A549 (cell line): Measurements from ENCODE around the gene CLIC4. TPM values are rescaled to one million over a fixed set of nuclear protein-coding genes. Genes with fewer than 3 reads are reported as not detected.
"Not testable (repeated sequence)": the region's sequence is repeated elsewhere in the genome, so short reads cannot be mapped to it uniquely, and the experiment has no call there.

Experiments
- ATAC-seq, 2 experiments: fragments of 200-7000 bp in 1 of 2; fragments of >200 bp in 1 of 2; cut with Nextera tagmentation in 1 of 2; cut with Tn5 transposase in 1 of 2; 3 replicates each; pipeline versions ENCODE4 v1.8.0 to v1.9.1; 2018 to 2020; ENCODE audit warnings: mild to moderate bottlenecking in 1 of 2, moderate library complexity in 1 of 2
- CTCF ChIA-PET: fragments of 300-600 bp; sonication (Branson Sonifier 250); formaldehyde crosslinking; extraction: SDS; loops from one replicate; lab custom pipeline; 2021; ENCODE audit warnings: antibody characterized with exemption, inconsistent platforms; lab: Yijun Ruan, JAX
- POLR2A ChIA-PET: fragments of 350-600 bp; formaldehyde crosslinking; extraction: SDS; loops from one replicate; lab custom pipeline; 2021; ENCODE audit warnings: antibody characterized with exemption, inconsistent platforms; lab: Yijun Ruan, JAX
- DNase-seq, 2 experiments: peaks; one replicate each; pipeline versions ENCODE4 v3.0.0 to v3.0.0-alpha.2; 2011 to 2016; ENCODE audit warnings: low read depth in 1 of 2, low spot score in 1 of 2
- FAIRE-seq: peaks from 2 replicates; lab custom pipeline; 2011; peaks lifted over from hg19 to GRCh38; lab: Jason Lieb, UNC
- H3K27ac ChIP-seq, 2 experiments: fragments of >200 bp; sonication (Bioruptor Twin); formaldehyde crosslinking; 3 replicates each; pipeline ENCODE4 v1.5.1; 2016 to 2017
- H3K4me1 ChIP-seq: fragments of >200 bp; sonication (Bioruptor Twin); formaldehyde crosslinking; 3 replicates; pipeline ENCODE4 v1.6.1; 2016
- H3K4me2 ChIP-seq: fragments of >200 bp; sonication (Bioruptor Twin); formaldehyde crosslinking; 3 replicates; pipeline ENCODE4 v1.6.1; 2016
- H3K4me3 ChIP-seq: fragments of >200 bp; sonication (Bioruptor Twin); formaldehyde crosslinking; 3 replicates; pipeline ENCODE4 v1.5.1; 2016
- H3K9me3 ChIP-seq: fragments of >200 bp; sonication (Bioruptor Twin); formaldehyde crosslinking; 3 replicates; pipeline ENCODE4 v1.6.1; 2016
- BCL3 ChIP-seq: fragments of >200 bp; sonication (Bioruptor Twin); formaldehyde crosslinking; IDR thresholded peaks from 3 replicates; pipeline ENCODE4 v1.6.1; 2016
- BHLHE40 ChIP-seq: IDR thresholded peaks from 2 replicates; pipeline ENCODE4 v1.6.1; 2012; ENCODE audit warnings: low read depth, low read length, inconsistent platforms
- CHD4 ChIP-seq: fragments of 200-600 bp; sonication (generic); IDR thresholded peaks from 2 replicates; pipeline ENCODE4 v1.6.1; 2016; ENCODE audit warnings: antibody characterized with exemption, mild to moderate bottlenecking, borderline replicate concordance
- EHMT2 ChIP-seq: fragments of 200-600 bp; sonication (generic); IDR thresholded peaks from 2 replicates; pipeline ENCODE4 v1.6.1; 2016; ENCODE audit warnings: antibody characterized with exemption, low read depth, mild to moderate bottlenecking, moderate library complexity
- EP300 ChIP-seq, 2 experiments: fragments of >200 bp; sonication (Bioruptor Twin); formaldehyde crosslinking; IDR thresholded peaks; 2 replicates in 1 of 2; 3 replicates in 1 of 2; pipeline ENCODE4 v1.6.1; 2016 to 2017
- FOSL2 ChIP-seq, 2 experiments: fragments of 450-650 bp in 1 of 2; fragments of >200 bp in 1 of 2; sonication (Bioruptor Twin) in 1 of 2; formaldehyde crosslinking; IDR thresholded peaks; 2 replicates each; pipeline versions ENCODE4 v1.5.0 to v1.6.1; 2016 to 2020; ENCODE audit warnings: mild to moderate bottlenecking in 1 of 2, moderate library complexity in 1 of 2
- GATA3 ChIP-seq: IDR thresholded peaks from 2 replicates; pipeline ENCODE4 v1.6.1; 2012; ENCODE audit warnings: borderline replicate concordance
- HDAC2 ChIP-seq: fragments of 200-600 bp; sonication (generic); IDR thresholded peaks from 2 replicates; pipeline ENCODE4 v1.6.1; 2016
- HEYL ChIP-seq: fragments of 250-450 bp; sonication (Bioruptor Pico); IDR thresholded peaks from 2 replicates; pipeline ENCODE4 v1.8.0; 2021; ENCODE audit warnings: mild to moderate bottlenecking, moderate library complexity
- HMGXB4 ChIP-seq: fragments of 250-450 bp; sonication (Bioruptor Pico); IDR thresholded peaks from 2 replicates; pipeline ENCODE4 v1.5.0; 2021; ENCODE audit warnings: mild to moderate bottlenecking, moderate library complexity, borderline replicate concordance
- KDM5A ChIP-seq: fragments of 200-600 bp; sonication (generic); IDR thresholded peaks from 2 replicates; pipeline ENCODE4 v1.6.1; 2016; ENCODE audit warnings: antibody characterized with exemption, mild to moderate bottlenecking
- MAX ChIP-seq: IDR thresholded peaks from 2 replicates; pipeline ENCODE4 v1.6.1; 2012
- NFE2L2 ChIP-seq: fragments of 150-350 bp; conservative IDR thresholded peaks from 2 replicates; pipeline ENCODE4 v1.6.1; 2014; ENCODE audit warnings: low read length
- NPAS2 ChIP-seq: fragments of 250-450 bp; sonication (Bioruptor Pico); IDR thresholded peaks from 2 replicates; pipeline ENCODE4 v1.8.0; 2022; ENCODE audit warnings: mild to moderate bottlenecking, moderate library complexity, borderline replicate concordance
- NR3C1 ChIP-seq: fragments of >200 bp; sonication (Bioruptor Twin); formaldehyde crosslinking; IDR thresholded peaks from 3 replicates; pipeline ENCODE4 v1.6.1; 2017
- REST ChIP-seq: fragments of 200-600 bp; sonication (generic); IDR thresholded peaks from 2 replicates; pipeline ENCODE4 v1.6.1; 2016; ENCODE audit warnings: antibody characterized with exemption, mild to moderate bottlenecking, moderate library complexity
- SREBF2 ChIP-seq: fragments of 450-650 bp; IDR thresholded peaks from 2 replicates; pipeline ENCODE4 v1.6.1; 2014; ENCODE audit warnings: mild to moderate bottlenecking, moderate library complexity
- ZFP36 ChIP-seq: fragments of 450-650 bp; IDR thresholded peaks from 2 replicates; pipeline ENCODE4 v1.6.1; 2014; ENCODE audit warnings: borderline replicate concordance; ENCODE audit not compliant: partially characterized antibody
- WGBS: methylation state at CpG from one replicate; pipeline ENCODE4 v1.1.6; 2017; ENCODE audit errors: missing lambda C conversion rate; 5-methylcytosine and 5-hydroxymethylcytosine counted together
- polyA plus RNA-seq, 4 experiments: library from polyadenylated mRNA; depleted of rRNA in 3 of 4; stranded (reverse); fragments of >200 nt; fragmentation: RNase III in 1 of 4; extraction: RNeasy Plus Mini Kit Qiagen cat#74134 plus additional on column Dnase treatment in 1 of 4; gene quantifications; 2 replicates in 3 of 4; 3 replicates in 1 of 4; pipeline ENCODE4 v1.2.3, GENCODE V29; 2011 to 2017

The CLIC4 gene
- polyA plus RNA-seq, 2 of the 4 experiments (the other 2 are of a cell fraction): 52.1 to 97.4 TPM

- H3K4me3 ChIP-seq: no peak overlapping the region
- H3K4me2 ChIP-seq: no peak overlapping the region
- no peak overlapping the region for H3K27ac ChIP-seq
- DNase-seq: no peak
- ChIA-PET CTCF (interaction anchor here (1.1 to 2.6 kb wide), 2 partner anchors 24 to 118 kb away, joined by 5 to 11 read pairs; no protein-coding TSS in a partner anchor), POLR2A (no interaction called here)
- no peak for FAIRE-seq
- no peaks in the 10 kb centered on the region for H3K9me3 ChIP-seq
- H3K4me1 ChIP-seq: peaks cover 8% of the 10 kb centered on the region
- 92% methylated on average over 2 of the region's 2 CpGs for WGBS
- no peak for ATAC-seq
- no peak for TF ChIP-seq CHD4
- TF ChIP-seq HMGXB4 (CRISPR knock-in tag): no peak
- no peak for TF ChIP-seq BHLHE40
- TF ChIP-seq BCL3: no peak
- no peak for TF ChIP-seq REST
- no peak for TF ChIP-seq ZFP36
- no peak for TF ChIP-seq EHMT2
- no peak for TF ChIP-seq KDM5A
- TF ChIP-seq EP300 (IDR thresholded peaks at IDR 0.05): no peak
- no peak for TF ChIP-seq MAX
- no peak for TF ChIP-seq NR3C1
- no peak for TF ChIP-seq SREBF2
- TF ChIP-seq FOSL2 (IDR thresholded peaks at IDR 0.05): no peak
- no peak for TF ChIP-seq FOSL2 (CRISPR knock-in tag; IDR thresholded peaks at IDR 0.05)
- TF ChIP-seq HDAC2: no peak
- no peak for TF ChIP-seq NFE2L2
- TF ChIP-seq HEYL (CRISPR knock-in tag): no peak
- no peak for TF ChIP-seq NPAS2 (CRISPR knock-in tag)
- TF ChIP-seq GATA3: no peak
Measured at GRCh38 chr1:24806588-24806987, 61.3 kb downstream of the CLIC4 start.

GRCh38 chr1:24811494-24811893, 66.2 kb downstream of the CLIC4 start:
- DNase-seq, H3K9me3 ChIP-seq, H3K4me2 ChIP-seq, FAIRE-seq, H3K4me1 ChIP-seq, POLR2A ChIA-PET, H3K4me3 ChIP-seq, H3K27ac ChIP-seq, ATAC-seq: not testable (repeated sequence)
- WGBS: 78% methylated on average over 3 of the region's 3 CpGs
- CTCF ChIA-PET: interaction anchor here (0.8 to 1.7 kb wide), 3 partner anchors 19 to 176 kb away, joined by 3 to 5 read pairs (median 3); no protein-coding TSS in a partner anchor

DNA sequence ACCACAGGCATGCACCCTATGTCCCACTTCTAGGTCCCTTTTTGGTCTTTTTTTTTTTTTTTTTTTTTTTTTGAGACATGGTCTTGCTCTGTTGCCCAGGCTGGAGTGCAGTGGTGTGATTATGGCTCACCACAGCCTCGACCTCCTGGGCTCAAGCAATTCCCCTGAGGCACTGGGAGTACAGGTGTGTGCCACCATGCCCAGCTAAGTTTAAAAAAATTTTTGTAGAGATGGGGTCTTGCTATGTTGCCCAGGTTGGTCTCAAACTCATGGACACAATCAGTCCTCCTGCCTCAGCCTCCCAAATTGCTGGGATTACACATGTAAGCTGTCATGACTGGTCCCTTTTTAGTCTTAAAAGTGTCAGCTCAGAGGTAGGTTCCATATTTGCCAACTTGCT, 75.0 kb downstream of the CLIC4 start:
- H3K9me3 ChIP-seq, POLR2A ChIA-PET, H3K27ac ChIP-seq, H3K4me2 ChIP-seq, FAIRE-seq, H3K4me3 ChIP-seq, DNase-seq, ATAC-seq: not testable (repeated sequence)
- peaks cover 17% of the 10 kb centered on the region for H3K4me1 ChIP-seq
- CTCF ChIA-PET: interaction anchor here (0.9 to 1.5 kb wide), 4 partner anchors 10 to 123 kb away, joined by 3 to 4 read pairs (median 4); no protein-coding TSS in a partner anchor
- WGBS: 33% methylated on average over 1 of the region's 1 CpG
